Fibroblast of the aortic adventitia (primary cell): ENCODE measurements around the gene BIN1. TPM values are rescaled to one million over a fixed set of nuclear protein-coding genes. Genes with fewer than 3 reads are reported as not detected.

Source experiments
- DNase-seq: peaks from one replicate; pipeline ENCODE4 v3.0.0-alpha.2; 2010; ENCODE audit warnings: low read depth
- H3K4me3 ChIP-seq: 2 replicates; pipeline ENCODE4 v1.5.1; 2011; ENCODE audit warnings: low read depth, mild to moderate bottlenecking, control low read depth, low read length, moderate library complexity
- CTCF ChIP-seq: IDR thresholded peaks from 2 replicates; pipeline ENCODE4 v1.5.1; 2011; ENCODE audit warnings: mild to moderate bottlenecking, low read length, control low read depth, inconsistent platforms; ENCODE audit not compliant: insufficient read depth
- total RNA-seq: library from RNA; depleted of rRNA; stranded (reverse); fragments of >200 nt; gene quantifications from 2 replicates; pipeline ENCODE4 v1.2.3, GENCODE V29; 2012; ENCODE audit warnings: low replicate concordance

The BIN1 gene
- total RNA-seq, 1 donor, result 68.7 TPM

- no peak for TF ChIP-seq CTCF
- H3K4me3 ChIP-seq, result no peak overlapping the region
Observed at GRCh38 chr2:127061375-127062273, 45.3 kb downstream of the BIN1 start.

GRCh38 chr2:127060264-127060945, 46.5 kb downstream of the BIN1 start:
- TF ChIP-seq CTCF, result no peak
- H3K4me3 ChIP-seq, result no peak overlapping the region
- DNase-seq, result no peak

More at GRCh38 chr2:127061375-127062273, 45.3 kb downstream of the BIN1 start:
- DNase-seq, result no peak

DNA sequence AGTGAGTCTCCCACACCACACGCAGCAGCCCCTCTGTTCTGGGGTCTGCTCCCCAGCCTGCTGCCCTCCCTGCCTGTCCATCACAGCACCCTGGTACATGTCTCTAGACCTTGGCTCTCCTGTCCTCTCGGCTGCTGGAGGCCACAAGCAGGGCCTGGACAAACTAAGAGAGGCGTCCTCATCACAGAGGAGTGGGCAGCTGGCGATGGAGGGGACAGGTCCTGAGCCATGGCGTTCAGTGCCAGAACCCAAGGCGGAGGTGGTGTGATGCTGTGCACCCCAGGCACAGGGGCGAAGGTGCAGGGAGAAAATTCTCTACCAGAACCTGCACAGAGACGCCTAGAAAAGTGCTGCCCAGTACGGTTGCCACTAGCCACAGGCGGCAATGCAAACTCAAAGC, 47.4 kb downstream of the BIN1 start:
- H3K4me3 ChIP-seq, result no peak overlapping the region
- no peak for TF ChIP-seq CTCF
- DNase-seq, result no peak

- DNase-seq, result no peak
- H3K4me3 ChIP-seq, result no peak overlapping the region
- TF ChIP-seq CTCF, result no peak
Observed at GRCh38 chr2:127058954-127059252, 48.1 kb downstream of the BIN1 start.

DNA sequence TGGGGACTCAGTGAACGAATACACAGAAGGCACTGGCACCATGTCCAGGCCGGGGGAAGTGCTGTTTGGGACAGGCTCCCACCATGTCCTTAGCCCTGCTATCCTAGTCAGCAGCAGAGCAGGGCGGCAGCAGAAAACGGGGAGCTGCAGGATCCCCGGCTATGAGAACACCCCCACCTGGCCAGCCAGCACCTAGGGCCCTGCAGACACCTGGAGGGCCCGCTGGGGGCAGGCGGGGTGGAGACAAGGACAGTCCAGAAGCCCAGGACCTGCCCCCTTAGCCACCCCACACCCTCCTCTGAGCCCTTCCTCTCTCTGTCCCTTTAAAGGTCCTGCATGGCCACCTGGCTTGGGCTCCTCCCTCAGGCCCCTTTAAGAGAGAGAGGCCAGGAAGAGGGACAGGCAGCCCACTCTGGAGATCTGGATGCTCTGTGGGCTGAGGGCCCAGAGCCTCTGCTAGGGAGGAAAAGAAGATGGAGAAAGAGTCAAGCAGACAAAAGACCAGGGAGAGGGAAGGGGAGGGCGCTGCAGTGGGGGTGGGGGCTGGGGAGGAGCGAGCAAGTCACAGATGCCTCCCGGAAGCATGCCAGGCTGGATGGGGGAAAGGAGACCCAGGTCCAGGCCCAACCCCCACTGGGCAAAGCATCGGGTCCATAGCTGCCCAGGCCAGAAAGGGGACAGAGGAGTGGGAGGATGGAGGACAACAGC, 48.6 kb downstream of the BIN1 start:
- no peak overlapping the region for H3K4me3 ChIP-seq
- no peak for TF ChIP-seq CTCF
- DNase-seq, result no peak

DNA sequence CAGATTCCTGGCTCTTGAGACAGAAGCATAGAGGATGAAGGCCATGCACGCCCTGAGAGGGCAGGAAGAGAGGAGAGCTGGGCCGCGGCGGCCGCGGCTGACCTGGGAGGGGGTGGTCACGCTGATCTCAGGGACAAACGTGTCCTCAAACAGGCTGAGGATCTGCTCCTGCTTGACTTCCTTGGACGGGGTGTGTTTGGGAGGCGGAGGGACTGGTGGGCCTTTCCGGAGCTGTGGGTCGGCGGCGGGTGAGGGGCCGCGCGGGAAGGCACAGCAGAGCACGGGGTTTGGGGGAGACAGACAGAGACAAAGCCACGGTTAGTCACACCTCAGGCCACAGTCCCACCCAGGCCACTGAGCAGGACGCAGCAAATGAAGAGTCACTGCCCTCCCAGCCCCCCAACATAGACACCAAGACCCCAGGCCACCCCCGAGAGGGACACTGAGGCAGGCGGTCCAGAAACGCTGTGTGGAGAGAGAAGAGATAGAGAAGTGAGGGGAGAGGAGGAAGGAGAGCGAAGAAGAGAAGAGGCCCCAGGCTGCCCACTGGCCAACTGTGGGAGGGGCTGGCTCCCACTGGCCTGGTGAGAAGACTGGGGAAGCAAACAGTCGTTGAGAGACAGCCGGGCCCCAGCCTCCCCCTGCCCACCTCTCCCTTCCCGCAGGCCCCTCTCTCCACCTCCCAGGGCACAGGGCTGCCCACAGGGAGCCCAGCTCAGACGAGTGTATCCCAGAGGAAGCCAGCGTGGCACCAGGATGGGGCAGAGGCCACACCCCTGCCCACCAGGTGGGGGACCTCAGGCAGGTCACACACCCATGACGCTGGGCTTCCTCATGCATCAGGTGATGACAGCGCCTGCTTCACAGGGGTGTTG, 49.3 kb downstream of the BIN1 start:
- no peak for TF ChIP-seq CTCF
- DNase-seq, result no peak

More for the DNA sequence above, 49.3 kb downstream of the BIN1 start:
- H3K4me3 ChIP-seq, result no peak overlapping the region
